Memory B cell (primary cell): ENCODE measurements around the gene RCSD1.

ENCODE experiments used
- ATAC-seq: fragments of 150-1000 bp; cut with Tn5 transposase; 2 replicates; pipeline ENCODE4 v1.10.0; 2021; ENCODE audit warnings: low read depth, mild to moderate bottlenecking, moderate library complexity
- DNase-seq, 2 donors: peaks; one replicate each; pipeline ENCODE4 v3.0.0; 2022; ENCODE audit warnings: low spot score in 2 of 2
- H3K27ac Mint-ChIP-seq: one replicate; pipeline ENCODE4 v1.8.0; 2022; ENCODE audit warnings: mild to moderate bottlenecking, moderate library complexity, mixed read lengths
- H3K27me3 Mint-ChIP-seq: one replicate; pipeline ENCODE4 v1.8.0; 2022; ENCODE audit warnings: mixed read lengths
- H3K36me3 Mint-ChIP-seq: one replicate; pipeline ENCODE4 v1.8.0; 2022; ENCODE audit warnings: mild to moderate bottlenecking, mixed read lengths
- H3K4me1 Mint-ChIP-seq: one replicate; pipeline ENCODE4 v1.8.0; 2022; ENCODE audit warnings: mixed read lengths
- H3K4me3 Mint-ChIP-seq: one replicate; pipeline ENCODE4 v1.8.0; 2022; ENCODE audit warnings: mild to moderate bottlenecking, moderate library complexity, mixed read lengths
- H3K9me3 Mint-ChIP-seq: one replicate; pipeline ENCODE4 v1.8.0; 2022; ENCODE audit warnings: mixed read lengths

RCSD1 gene

GRCh38 chr1:167675440-167675839, 45.4 kb downstream of the RCSD1 start:
- no peak overlapping the region for H3K27ac Mint-ChIP-seq

GRCh38 chr1:167676205-167676915, 46.3 kb downstream of the RCSD1 start:
- peaks cover 36% of the 10 kb centered on the region for H3K36me3 Mint-ChIP-seq
- ATAC-seq: peak; percentile 34
- H3K4me1 Mint-ChIP-seq: peaks cover 36% of the 10 kb centered on the region
- H3K4me3 Mint-ChIP-seq: no peak overlapping the region
- no peaks in the 10 kb centered on the region for H3K27me3 Mint-ChIP-seq
- DNase-seq: no peak
- no peak overlapping the region for H3K27ac Mint-ChIP-seq
- H3K9me3 Mint-ChIP-seq: no peaks in the 10 kb centered on the region

More at GRCh38 chr1:167675440-167675839, 45.4 kb downstream of the RCSD1 start:
- Mint-ChIP-seq H3K4me1 (peaks cover 45% of the 10 kb centered on the region), H3K4me3 (no peak overlapping the region), H3K27me3 (no peaks in the 10 kb centered on the region), H3K9me3 (no peaks in the 10 kb centered on the region), H3K36me3 (peaks cover 41% of the 10 kb centered on the region)
- DNase-seq (no peak), ATAC-seq (no peak)

GRCh38 chr1:167676916-167677848, 47.1 kb downstream of the RCSD1 start:
- H3K9me3 Mint-ChIP-seq: no peaks in the 10 kb centered on the region
- H3K4me3 Mint-ChIP-seq: peak overlapping the region; percentile 15
- H3K4me1 Mint-ChIP-seq: peaks cover 30% of the 10 kb centered on the region
- peaks cover 30% of the 10 kb centered on the region for H3K36me3 Mint-ChIP-seq
- H3K27ac Mint-ChIP-seq: no peak overlapping the region
- DNase-seq (no peak), ATAC-seq (peak; percentile 43)
- no peaks in the 10 kb centered on the region for H3K27me3 Mint-ChIP-seq

- Mint-ChIP-seq H3K4me3 (no peak overlapping the region), H3K36me3 (peaks cover 26% of the 10 kb centered on the region), H3K9me3 (no peaks in the 10 kb centered on the region), H3K27ac (no peak overlapping the region), H3K4me1 (peaks cover 23% of the 10 kb centered on the region), H3K27me3 (no peaks in the 10 kb centered on the region)
- DNase-seq (no peak), ATAC-seq (no peak)
Measured at GRCh38 chr1:167678422-167678821, 48.4 kb downstream of the RCSD1 start.

- H3K4me1 Mint-ChIP-seq: peaks cover 19% of the 10 kb centered on the region
- H3K4me3 Mint-ChIP-seq: no peak overlapping the region
- no peak for DNase-seq
- no peaks in the 10 kb centered on the region for H3K27me3 Mint-ChIP-seq
- H3K27ac Mint-ChIP-seq: no peak overlapping the region
- peaks cover 24% of the 10 kb centered on the region for H3K36me3 Mint-ChIP-seq
- ATAC-seq: no peak
- H3K9me3 Mint-ChIP-seq: no peaks in the 10 kb centered on the region
Measured at GRCh38 chr1:167678838-167679237, 48.8 kb downstream of the RCSD1 start.

GRCh38 chr1:167679714-167680113, 49.7 kb downstream of the RCSD1 start:
- H3K4me3 Mint-ChIP-seq: no peak overlapping the region
- no peak overlapping the region for H3K27ac Mint-ChIP-seq
- peaks cover 15% of the 10 kb centered on the region for H3K4me1 Mint-ChIP-seq
- no peak for ATAC-seq
- H3K36me3 Mint-ChIP-seq: peaks cover 22% of the 10 kb centered on the region
- no peaks in the 10 kb centered on the region for H3K27me3 Mint-ChIP-seq
- no peaks in the 10 kb centered on the region for H3K9me3 Mint-ChIP-seq
- no peak for DNase-seq

GRCh38 chr1:167681024-167681423, 51.0 kb downstream of the RCSD1 start:
- no peak overlapping the region for H3K4me3 Mint-ChIP-seq
- no peak for ATAC-seq
- H3K4me1 Mint-ChIP-seq: peaks cover 19% of the 10 kb centered on the region
- H3K36me3 Mint-ChIP-seq: peaks cover 31% of the 10 kb centered on the region
- H3K27me3 Mint-ChIP-seq: no peaks in the 10 kb centered on the region
- no peak for DNase-seq
- no peak overlapping the region for H3K27ac Mint-ChIP-seq
- H3K9me3 Mint-ChIP-seq: no peaks in the 10 kb centered on the region

GRCh38 chr1:167681451-167682098, 51.5 kb downstream of the RCSD1 start:
- Mint-ChIP-seq H3K4me3 (no peak overlapping the region), H3K9me3 (no peaks in the 10 kb centered on the region), H3K27me3 (no peaks in the 10 kb centered on the region), H3K4me1 (peaks cover 17% of the 10 kb centered on the region), H3K27ac (no peak overlapping the region), H3K36me3 (peaks cover 31% of the 10 kb centered on the region)
- ATAC-seq (peak; percentile 35), DNase-seq (no peak)

- H3K27me3 Mint-ChIP-seq: no peaks in the 10 kb centered on the region
- no peak overlapping the region for H3K4me3 Mint-ChIP-seq
- no peaks in the 10 kb centered on the region for H3K9me3 Mint-ChIP-seq
- DNase-seq: no peak
- peaks cover 28% of the 10 kb centered on the region for H3K36me3 Mint-ChIP-seq
- H3K27ac Mint-ChIP-seq: no peak overlapping the region
- ATAC-seq: no peak
- H3K4me1 Mint-ChIP-seq: peaks cover 23% of the 10 kb centered on the region
Measured at GRCh38 chr1:167683226-167683625, 53.2 kb downstream of the RCSD1 start.

GRCh38 chr1:167683641-167684502, 53.8 kb downstream of the RCSD1 start:
- Mint-ChIP-seq H3K4me1 (peaks cover 27% of the 10 kb centered on the region), H3K4me3 (no peak overlapping the region), H3K9me3 (no peaks in the 10 kb centered on the region), H3K27me3 (no peaks in the 10 kb centered on the region), H3K27ac (no peak overlapping the region), H3K36me3 (peaks cover 33% of the 10 kb centered on the region)
- ATAC-seq (no peak), DNase-seq (no peak)

GRCh38 chr1:167685844-167686243, 55.8 kb downstream of the RCSD1 start:
- no peaks in the 10 kb centered on the region for H3K27me3 Mint-ChIP-seq
- H3K4me3 Mint-ChIP-seq: no peak overlapping the region
- no peak overlapping the region for H3K27ac Mint-ChIP-seq
- H3K9me3 Mint-ChIP-seq: no peaks in the 10 kb centered on the region
- DNase-seq: no peak
- H3K36me3 Mint-ChIP-seq: peaks cover 40% of the 10 kb centered on the region
- ATAC-seq: no peak
- peaks cover 27% of the 10 kb centered on the region for H3K4me1 Mint-ChIP-seq

GRCh38 chr1:167687919-167688519, 58.0 kb downstream of the RCSD1 start:
- ATAC-seq: peak; percentile 80
- Mint-ChIP-seq H3K27ac (no peak overlapping the region), H3K27me3 (no peaks in the 10 kb centered on the region), H3K9me3 (no peaks in the 10 kb centered on the region), H3K36me3 (peaks cover 44% of the 10 kb centered on the region), H3K4me3 (no peak overlapping the region), H3K4me1 (peaks cover 26% of the 10 kb centered on the region)
- DNase-seq: peak; percentile 85 to 87

GRCh38 chr1:167689567-167689920, 59.5 kb downstream of the RCSD1 start:
- Mint-ChIP-seq H3K27ac (no peak overlapping the region), H3K36me3 (peaks cover 47% of the 10 kb centered on the region), H3K4me1 (peaks cover 24% of the 10 kb centered on the region), H3K4me3 (no peak overlapping the region), H3K9me3 (no peaks in the 10 kb centered on the region), H3K27me3 (no peaks in the 10 kb centered on the region)
- ATAC-seq (no peak), DNase-seq (no peak)
